ENCODE measurements around the gene BUB1B.

The BUB1B gene

GRCh38 chr15:40254452-40254851 lies 93.6 kb downstream of the BUB1B start:
- no peak overlapping the region for H3K27ac ChIP-seq (ENCODE audit: low read length)

GRCh38 chr15:40255033-40255432 lies 94.2 kb downstream of the BUB1B start:
- no peak for DNase-seq
- no peaks in the 10 kb centered on the region for H3K79me2 ChIP-seq (ENCODE audit: insufficient read depth, low read length)
- no peak overlapping the region for H2AFZ ChIP-seq (ENCODE audit: low read depth, low read length)
- no peaks in the 10 kb centered on the region for H3K36me3 ChIP-seq (ENCODE audit: insufficient read depth, low read length)
- TF ChIP-seq, protein P1, sequence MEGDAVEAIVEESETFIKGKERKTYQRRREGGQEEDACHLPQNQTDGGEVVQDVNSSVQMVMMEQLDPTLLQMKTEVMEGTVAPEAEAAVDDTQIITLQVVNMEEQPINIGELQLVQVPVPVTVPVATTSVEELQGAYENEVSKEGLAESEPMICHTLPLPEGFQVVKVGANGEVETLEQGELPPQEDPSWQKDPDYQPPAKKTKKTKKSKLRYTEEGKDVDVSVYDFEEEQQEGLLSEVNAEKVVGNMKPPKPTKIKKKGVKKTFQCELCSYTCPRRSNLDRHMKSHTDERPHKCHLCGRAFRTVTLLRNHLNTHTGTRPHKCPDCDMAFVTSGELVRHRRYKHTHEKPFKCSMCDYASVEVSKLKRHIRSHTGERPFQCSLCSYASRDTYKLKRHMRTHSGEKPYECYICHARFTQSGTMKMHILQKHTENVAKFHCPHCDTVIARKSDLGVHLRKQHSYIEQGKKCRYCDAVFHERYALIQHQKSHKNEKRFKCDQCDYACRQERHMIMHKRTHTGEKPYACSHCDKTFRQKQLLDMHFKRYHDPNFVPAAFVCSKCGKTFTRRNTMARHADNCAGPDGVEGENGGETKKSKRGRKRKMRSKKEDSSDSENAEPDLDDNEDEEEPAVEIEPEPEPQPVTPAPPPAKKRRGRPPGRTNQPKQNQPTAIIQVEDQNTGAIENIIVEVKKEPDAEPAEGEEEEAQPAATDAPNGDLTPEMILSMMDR (IDR thresholded peaks at IDR 0.05; ENCODE audit: borderline replicate concordance, extremely low read depth, low read length, poor library complexity, severe bottlenecking) = no peak
- TF ChIP-seq EZH2 (IDR thresholded peaks at IDR 0.05; ENCODE audit: borderline replicate concordance, low read depth, low read length, severe bottlenecking) = no peak
- H3K4me3 ChIP-seq (ENCODE audit: low read depth in 1 of 2, low read length in 2 of 2) = no peak overlapping the region
- no peak overlapping the region for H3K9ac ChIP-seq (ENCODE audit: low read depth, low read length)
- H3K9me3 ChIP-seq (ENCODE audit: insufficient read depth, low read length, severe bottlenecking) = no peaks in the 10 kb centered on the region
- H3K4me1 ChIP-seq (ENCODE audit: insufficient read depth, low read length) = no peaks in the 10 kb centered on the region
- H3K27ac ChIP-seq (ENCODE audit: low read length) = no peak overlapping the region
- no peak overlapping the region for H3K4me2 ChIP-seq (ENCODE audit: insufficient read depth, low read length)
- no peak for ATAC-seq (ENCODE audit: insufficient read depth, low read depth)
- peaks cover 2% of the 10 kb centered on the region for H3K27me3 ChIP-seq (ENCODE audit: insufficient read depth, low read length, poor library complexity)
- no peaks in the 10 kb centered on the region for H4K20me1 ChIP-seq (ENCODE audit: insufficient read depth, low read length)

More at GRCh38 chr15:40254452-40254851, 93.6 kb downstream of the BUB1B start:
- Histone ChIP-seq H3K79me2 (ENCODE audit: insufficient read depth, low read length) (no peaks in the 10 kb centered on the region), H3K4me3 (ENCODE audit: low read depth in 1 of 2, low read length in 2 of 2) (no peak overlapping the region), H4K20me1 (ENCODE audit: insufficient read depth, low read length) (no peaks in the 10 kb centered on the region), H2AFZ (ENCODE audit: low read depth, low read length) (no peak overlapping the region), H3K9ac (ENCODE audit: low read depth, low read length) (no peak overlapping the region), H3K27me3 (ENCODE audit: insufficient read depth, low read length, poor library complexity) (peaks cover 2% of the 10 kb centered on the region), H3K4me2 (ENCODE audit: insufficient read depth, low read length) (no peak overlapping the region), H3K36me3 (ENCODE audit: insufficient read depth, low read length) (no peaks in the 10 kb centered on the region), H3K4me1 (ENCODE audit: insufficient read depth, low read length) (no peaks in the 10 kb centered on the region), H3K9me3 (ENCODE audit: insufficient read depth, low read length, severe bottlenecking) (no peaks in the 10 kb centered on the region)
- ATAC-seq (ENCODE audit: insufficient read depth, low read depth) (no peak), DNase-seq (no peak)
- TF ChIP-seq, protein P1 (IDR thresholded peaks at IDR 0.05; ENCODE audit: borderline replicate concordance, extremely low read depth, low read length, poor library complexity, severe bottlenecking) = no peak
- TF ChIP-seq EZH2 (IDR thresholded peaks at IDR 0.05; ENCODE audit: borderline replicate concordance, low read depth, low read length, severe bottlenecking) = no peak

DNA sequence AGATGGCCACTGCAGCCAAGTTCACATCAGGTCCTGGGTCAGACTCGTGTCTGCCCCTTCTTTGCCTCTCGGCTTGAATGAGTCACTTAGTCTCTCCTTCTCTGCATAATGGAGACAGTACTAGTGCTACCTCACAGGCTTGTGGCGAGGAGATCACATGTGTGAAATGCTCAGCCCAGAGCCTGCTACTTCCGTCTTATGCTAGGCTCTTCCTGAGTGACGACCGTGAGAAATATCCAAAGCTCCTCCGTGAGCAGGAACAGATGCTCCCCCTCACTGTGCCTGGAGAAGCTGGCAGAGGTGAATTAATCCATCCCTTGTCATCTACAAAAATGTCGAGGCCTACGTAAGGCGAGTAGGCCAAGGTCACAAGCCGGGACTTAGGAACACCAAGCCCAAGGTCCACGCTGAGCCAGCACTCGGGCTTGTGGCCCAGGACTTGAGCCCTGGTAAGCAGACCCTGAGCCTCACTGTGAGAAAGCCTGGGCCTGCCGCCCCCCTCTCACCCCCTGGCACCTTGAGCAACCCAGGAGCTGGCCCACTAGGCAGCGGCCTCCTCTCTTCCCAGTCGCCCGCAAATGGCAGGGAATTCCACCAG lies 95.9 kb downstream of the BUB1B start:
- ATAC-seq (ENCODE audit: insufficient read depth, low read depth) = no peak
- DNase-seq = no peak

More for the DNA sequence above, 95.9 kb downstream of the BUB1B start:
- no peak overlapping the region for H3K4me3 ChIP-seq (ENCODE audit: low read depth in 1 of 2, low read length in 2 of 2)
- no peaks in the 10 kb centered on the region for H3K9me3 ChIP-seq (ENCODE audit: insufficient read depth, low read length, severe bottlenecking)
- H3K4me2 ChIP-seq (ENCODE audit: insufficient read depth, low read length) = no peak overlapping the region
- peaks cover 2% of the 10 kb centered on the region for H3K27me3 ChIP-seq (ENCODE audit: insufficient read depth, low read length, poor library complexity)
- H4K20me1 ChIP-seq (ENCODE audit: insufficient read depth, low read length) = no peaks in the 10 kb centered on the region
- no peak for TF ChIP-seq EZH2 (IDR thresholded peaks at IDR 0.05; ENCODE audit: borderline replicate concordance, low read depth, low read length, severe bottlenecking)
- TF ChIP-seq, protein P1 (IDR thresholded peaks at IDR 0.05; ENCODE audit: borderline replicate concordance, extremely low read depth, low read length, poor library complexity, severe bottlenecking) = no peak
- no peak overlapping the region for H2AFZ ChIP-seq (ENCODE audit: low read depth, low read length)
- no peak overlapping the region for H3K27ac ChIP-seq (ENCODE audit: low read length)
- no peaks in the 10 kb centered on the region for H3K4me1 ChIP-seq (ENCODE audit: insufficient read depth, low read length)
- no peak overlapping the region for H3K9ac ChIP-seq (ENCODE audit: low read depth, low read length)
- H3K79me2 ChIP-seq (ENCODE audit: insufficient read depth, low read length) = no peaks in the 10 kb centered on the region
- H3K36me3 ChIP-seq (ENCODE audit: insufficient read depth, low read length) = no peaks in the 10 kb centered on the region
